CD14-positive monocyte (primary cell): Measurements from ENCODE around the gene GNPAT. TPM values are rescaled to one million over a fixed set of nuclear protein-coding genes. Genes with fewer than 3 reads are reported as not detected.

Experiments used
- DNase-seq, 3 donors: peaks; one replicate each; pipeline ENCODE4 v3.0.0-alpha.2; 2011 to 2022
- H2AFZ ChIP-seq: 2 replicates; pipeline ENCODE4 v1.6.0; 2012; ENCODE audit warnings: mild to moderate bottlenecking, low read depth, low read length, inconsistent platforms; ENCODE audit not compliant: insufficient read depth, poor library complexity, severe bottlenecking
- H3K27ac ChIP-seq, 2 donors: 1 replicate in 1 of 2; 2 replicates in 1 of 2; pipeline ENCODE4 v1.5.1; 2012 to 2013; ENCODE audit warnings: low read length in 2 of 2, control low read depth in 1 of 2, inconsistent platforms in 1 of 2, low read depth in 1 of 2, mild to moderate bottlenecking in 1 of 2
- H3K27me3 ChIP-seq, 2 donors: one replicate each; pipeline versions ENCODE4 v1.6.0 to v1.6.1; 2011 to 2013; ENCODE audit warnings: low read length in 2 of 2; ENCODE audit not compliant: control insufficient read depth in 2 of 2, insufficient read depth in 2 of 2
- H3K36me3 ChIP-seq, 2 donors: replicated peaks in 1 of 2; 1 replicate in 1 of 2; 2 replicates in 1 of 2; pipeline versions ENCODE4 v1.5.1 to v1.6.1; 2012 to 2013; ENCODE audit warnings: low read length in 2 of 2, control low read depth in 1 of 2, inconsistent platforms in 1 of 2, mild to moderate bottlenecking in 1 of 2; ENCODE audit not compliant: insufficient read depth in 2 of 2, control insufficient read depth in 1 of 2
- H3K4me1 ChIP-seq, 2 donors: 1 replicate in 1 of 2; 2 replicates in 1 of 2; pipeline versions ENCODE4 v1.5.1 to v1.6.1; 2012 to 2013; ENCODE audit warnings: low read length in 2 of 2, control low read depth in 1 of 2, inconsistent platforms in 1 of 2, mild to moderate bottlenecking in 1 of 2, moderate library complexity in 1 of 2; ENCODE audit not compliant: insufficient read depth in 2 of 2, control insufficient read depth in 1 of 2
- H3K4me2 ChIP-seq: replicated peaks from 2 replicates; pipeline ENCODE3; 2012; ENCODE audit warnings: low read length, moderate library complexity, mild to moderate bottlenecking; ENCODE audit not compliant: poor library complexity, severe bottlenecking; ENCODE audit errors: extremely low read depth
- H3K4me3 ChIP-seq, 3 experiments: fragments of 200-600 bp in 1 of 3; sonication (generic) in 1 of 3; replicated peaks in 1 of 3; 1 replicate in 2 of 3; 2 replicates in 1 of 3; pipeline ENCODE4 v1.5.1; 2011 to 2013; ENCODE audit warnings: low read length in 3 of 3, mild to moderate bottlenecking in 3 of 3, control low read depth in 2 of 3, low read depth in 2 of 3, inconsistent platforms in 1 of 3, moderate library complexity in 1 of 3
- H3K79me2 ChIP-seq: 2 replicates; pipeline ENCODE4 v1.6.0; 2012; ENCODE audit warnings: mild to moderate bottlenecking, control low read depth, inconsistent platforms, low read length, moderate library complexity; ENCODE audit not compliant: insufficient read depth
- H3K9ac ChIP-seq: 2 replicates; pipeline ENCODE4 v1.6.0; 2017; ENCODE audit warnings: low read length, mild to moderate bottlenecking; ENCODE audit not compliant: insufficient read depth, poor library complexity, severe bottlenecking
- H3K9me3 ChIP-seq, 2 donors: replicated peaks in 1 of 2; 1 replicate in 1 of 2; 2 replicates in 1 of 2; pipeline versions ENCODE4 v1.5.1 to v1.6.1; 2012 to 2013; ENCODE audit warnings: low read length in 2 of 2, control low read depth in 1 of 2; ENCODE audit not compliant: control insufficient read depth in 1 of 2, insufficient read depth in 1 of 2
- H4K20me1 ChIP-seq: 2 replicates; pipeline ENCODE4 v1.6.0; 2012; ENCODE audit warnings: mild to moderate bottlenecking, low read length, control low read depth, moderate library complexity; ENCODE audit not compliant: insufficient read depth
- H3K27ac Mint-ChIP-seq, 7 donors: one replicate each; pipeline ENCODE4 v1.8.0; 2020; ENCODE audit warnings: mild to moderate bottlenecking in 7 of 7, mixed read lengths in 7 of 7, moderate library complexity in 6 of 7, inconsistent platforms in 2 of 7
- H3K27me3 Mint-ChIP-seq, 3 donors: one replicate each; pipeline ENCODE4 v1.8.0; 2021 to 2022; ENCODE audit warnings: low read depth in 3 of 3, mild to moderate bottlenecking in 3 of 3, mixed read lengths in 3 of 3, moderate library complexity in 3 of 3, inconsistent platforms in 1 of 3
- H3K36me3 Mint-ChIP-seq, 2 donors: one replicate each; pipeline ENCODE4 v1.8.0; 2020; ENCODE audit warnings: mixed read lengths in 2 of 2, inconsistent platforms in 1 of 2, mild to moderate bottlenecking in 1 of 2
- H3K4me1 Mint-ChIP-seq: one replicate; pipeline ENCODE4 v1.8.0; 2020; ENCODE audit warnings: mild to moderate bottlenecking, mixed read lengths
- H3K4me3 Mint-ChIP-seq, 2 donors: one replicate each; pipeline ENCODE4 v1.8.0; 2020; ENCODE audit warnings: mild to moderate bottlenecking in 2 of 2, mixed read lengths in 2 of 2, moderate library complexity in 1 of 2
- H3K9me3 Mint-ChIP-seq, 7 donors: one replicate each; pipeline ENCODE4 v1.8.0; 2020 to 2022; ENCODE audit warnings: mixed read lengths in 7 of 7, mild to moderate bottlenecking in 6 of 7, moderate library complexity in 6 of 7, inconsistent platforms in 2 of 7
- WGBS: methylation state at CpG from one replicate; pipeline ENCODE4 v1.1.5; 2013; ENCODE audit warnings: missing lambda C conversion rate; ENCODE audit not compliant: insufficient coverage; 5-methylcytosine and 5-hydroxymethylcytosine counted together
- intact Hi-C, 2 donors: fragments of 100-400 bp; cut with micrococcal nuclease; formaldehyde crosslinking; loops; one replicate each; pipeline versions ENCODE4 v1.15.0 to v1.15.1; 2023
- polyA plus RNA-seq, 3 donors: library from polyadenylated mRNA; depleted of rRNA in 1 of 3; unstranded in 2 of 3; stranded (reverse) in 1 of 3; fragments of 300-500 nt in 2 of 3; fragments of >200 nt in 1 of 3; fragmentation: Illumina TruSeq in 2 of 3; gene quantifications; 1 replicate in 2 of 3; 2 replicates in 1 of 3; pipeline ENCODE4 v1.2.3, GENCODE V29; 2012 to 2021
- small RNA-seq: library from RNA; depleted of rRNA; stranded (forward); fragments of <200 nt; gene quantifications from one replicate; pipeline ENCODE3, GENCODE V24; 2012; ENCODE audit warnings: low read depth; ENCODE audit not compliant: insufficient read length
- TF ChIP-seq, protein P1 (sequence below): fragments of 200-600 bp; IDR thresholded peaks from one replicate; pipeline ENCODE4 v1.8.0; 2022; ENCODE audit warnings: antibody characterized with exemption, mild to moderate bottlenecking

The GNPAT gene
- polyA plus RNA-seq, 3 donors: 20.8 to 40.3 (median 34.8) TPM

DNA sequence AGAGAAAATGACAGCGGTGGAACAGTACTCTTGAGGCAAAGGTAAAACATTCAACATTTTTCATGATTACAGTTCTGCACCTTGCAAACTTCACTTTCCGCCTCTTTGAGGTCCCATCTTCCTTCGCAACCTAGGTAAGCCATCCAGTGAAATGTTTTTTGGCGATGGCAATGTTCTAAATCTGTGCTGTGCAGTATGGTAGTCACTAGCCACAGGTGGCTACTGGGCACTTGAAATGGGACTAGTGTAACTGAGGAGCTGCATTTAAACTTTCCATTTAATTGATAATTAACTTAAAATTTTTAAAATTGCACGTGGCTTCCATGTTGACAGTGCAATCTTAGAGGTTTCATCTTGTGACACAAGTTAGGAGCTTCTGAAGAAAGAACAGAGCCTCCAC, 83.6 kb downstream of the GNPAT start:
- WGBS: 100% methylated on average over 1 of the region's 5 CpGs
- no peak overlapping the region for H3K9ac ChIP-seq

DNA sequence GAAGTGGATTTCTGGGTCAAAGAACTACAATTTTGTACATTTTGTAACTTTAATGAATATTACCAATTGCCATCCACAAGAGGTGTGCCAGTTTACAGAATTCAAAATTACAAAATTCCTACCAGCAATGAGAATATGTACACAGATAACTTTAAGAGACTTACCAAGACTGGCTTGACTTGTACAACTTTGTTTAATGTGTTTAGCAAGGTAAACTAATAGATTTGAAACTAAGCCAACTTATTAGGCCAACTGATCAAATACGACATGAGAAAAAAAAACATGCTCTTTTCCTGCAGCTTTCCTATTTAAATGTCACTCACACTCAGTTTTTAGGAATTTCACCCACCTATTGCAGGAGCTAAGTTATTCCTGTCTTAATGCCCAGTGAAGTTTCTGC, 85.2 kb downstream of the GNPAT start:
- Mint-ChIP-seq H3K9me3 (peaks cover 0 to 5% (median 0%) of the 10 kb centered on the region in 7 donors), H3K36me3 (peaks cover 2 to 6% of the 10 kb centered on the region in 2 donors), H3K27me3 (no peaks in the 10 kb centered on the region), H3K4me1 (peaks cover 3% of the 10 kb centered on the region), H3K27ac (no peak overlapping the region), H3K4me3 (no peak overlapping the region)
- Histone ChIP-seq H3K9ac (no peak overlapping the region), H3K36me3 (no peaks in the 10 kb centered on the region), H4K20me1 (peaks cover 25% of the 10 kb centered on the region), H3K27ac (no peak overlapping the region), H3K79me2 (peaks cover 5% of the 10 kb centered on the region), H3K9me3 (no peaks in the 10 kb centered on the region), H3K4me1 (no peaks in the 10 kb centered on the region), H3K4me2 (no peak overlapping the region), H2AFZ (no peak overlapping the region), H3K4me3 (no peak overlapping the region), H3K27me3 (no peaks in the 10 kb centered on the region)
- WGBS: no CpG with 5 or more reads among the region's 1 CpG
- TF ChIP-seq, protein P1, sequence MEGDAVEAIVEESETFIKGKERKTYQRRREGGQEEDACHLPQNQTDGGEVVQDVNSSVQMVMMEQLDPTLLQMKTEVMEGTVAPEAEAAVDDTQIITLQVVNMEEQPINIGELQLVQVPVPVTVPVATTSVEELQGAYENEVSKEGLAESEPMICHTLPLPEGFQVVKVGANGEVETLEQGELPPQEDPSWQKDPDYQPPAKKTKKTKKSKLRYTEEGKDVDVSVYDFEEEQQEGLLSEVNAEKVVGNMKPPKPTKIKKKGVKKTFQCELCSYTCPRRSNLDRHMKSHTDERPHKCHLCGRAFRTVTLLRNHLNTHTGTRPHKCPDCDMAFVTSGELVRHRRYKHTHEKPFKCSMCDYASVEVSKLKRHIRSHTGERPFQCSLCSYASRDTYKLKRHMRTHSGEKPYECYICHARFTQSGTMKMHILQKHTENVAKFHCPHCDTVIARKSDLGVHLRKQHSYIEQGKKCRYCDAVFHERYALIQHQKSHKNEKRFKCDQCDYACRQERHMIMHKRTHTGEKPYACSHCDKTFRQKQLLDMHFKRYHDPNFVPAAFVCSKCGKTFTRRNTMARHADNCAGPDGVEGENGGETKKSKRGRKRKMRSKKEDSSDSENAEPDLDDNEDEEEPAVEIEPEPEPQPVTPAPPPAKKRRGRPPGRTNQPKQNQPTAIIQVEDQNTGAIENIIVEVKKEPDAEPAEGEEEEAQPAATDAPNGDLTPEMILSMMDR: no peak
- DNase-seq: no peak
- intact Hi-C loops: no loop called here

More for the DNA sequence above, 83.6 kb downstream of the GNPAT start:
- Mint-ChIP-seq H3K9me3 (peaks cover 0 to 5% (median 0%) of the 10 kb centered on the region in 7 donors), H3K27ac (no peak overlapping the region), H3K4me3 (no peak overlapping the region), H3K27me3 (no peaks in the 10 kb centered on the region), H3K36me3 (peaks cover 2 to 4% of the 10 kb centered on the region in 2 donors), H3K4me1 (no peaks in the 10 kb centered on the region)
- no peak overlapping the region for H3K27ac ChIP-seq
- intact Hi-C loops: no loop called here
- no peak overlapping the region for H3K4me3 ChIP-seq
- no peaks in the 10 kb centered on the region for H3K9me3 ChIP-seq
- TF ChIP-seq, protein P1: no peak
- DNase-seq: no peak
- no peak overlapping the region for H3K4me2 ChIP-seq
- no peaks in the 10 kb centered on the region for H3K36me3 ChIP-seq
- H3K27me3 ChIP-seq: no peaks in the 10 kb centered on the region
- H4K20me1 ChIP-seq: peaks cover 9% of the 10 kb centered on the region
- H2AFZ ChIP-seq: no peak overlapping the region
- no peaks in the 10 kb centered on the region for H3K79me2 ChIP-seq
- H3K4me1 ChIP-seq: no peaks in the 10 kb centered on the region

Small RNA genes within 50 kb of the gene (small RNA-seq; reads per million reads assigned to genes)
- not detected for gene RNA5SP80

Other genes with a start within 250 kb of the GNPAT start
- 10 to 100 TPM in 1 of 3 donors, 1 to 10 TPM in 2; 2.0 to 11.7 (median 4.4) TPM for gene FAM89A, start 201.0 kb upstream of the GNPAT start, polyA plus RNA-seq
- not detected for gene TRIM67, start 79.2 kb upstream of the GNPAT start, polyA plus RNA-seq
- gene EXOC8, start 96.6 kb downstream of the GNPAT start, polyA plus RNA-seq: 1 to 10 TPM; 2.8 to 7.8 (median 3.1) TPM
- gene SPRTN, start 97.1 kb downstream of the GNPAT start, polyA plus RNA-seq: 1 to 10 TPM; 4.5 to 9.1 (median 7.8) TPM
- 10 to 100 TPM; 12.9 to 27.7 (median 23.1) TPM for gene EGLN1, start 181.1 kb downstream of the GNPAT start, polyA plus RNA-seq